ENCODE data around the gene PTPN1.

The PTPN1 gene

GRCh38 chr20:50498071-50498776 lies 12.0 kb upstream of the PTPN1 start:
- H2BK5ac ChIP-seq (ENCODE audit: low read length) = no peak overlapping the region
- H3K4me3 ChIP-seq (ENCODE audit: low read length in 2 of 2) = no peak overlapping the region
- H3K4me1 ChIP-seq (ENCODE audit: control insufficient read depth in 2 of 2, insufficient read depth in 1 of 2, low read depth in 1 of 2, low read length in 2 of 2) = peaks cover 0 to 2% of the 10 kb centered on the region in 2 donors
- no peak overlapping the region for H2BK15ac ChIP-seq (ENCODE audit: low read length)
- DNase-seq (ENCODE audit: low spot score) = no peak
- no peaks in the 10 kb centered on the region for H3K36me3 ChIP-seq (replicated peaks in 1 of 2; ENCODE audit: control insufficient read depth in 2 of 2, insufficient read depth in 2 of 2, low read length in 2 of 2)
- no peak overlapping the region for H4K91ac ChIP-seq (ENCODE audit: low read depth, low read length, poor library complexity)
- H3K4ac ChIP-seq (ENCODE audit: low read length) = no peak overlapping the region
- no peak overlapping the region for H3K27ac ChIP-seq (replicated peaks; ENCODE audit: low read length)
- no peak overlapping the region for H4K8ac ChIP-seq (ENCODE audit: low read depth, low read length)
- H2BK120ac ChIP-seq (ENCODE audit: low read depth, low read length) = no peak overlapping the region
- H3K4me2 ChIP-seq (ENCODE audit: insufficient read depth, low read length, poor library complexity, severe bottlenecking) = no peak overlapping the region
- H3K79me1 ChIP-seq (ENCODE audit: low read depth, low read length) = no peaks in the 10 kb centered on the region
- H2AFZ ChIP-seq (ENCODE audit: low read length) = no peak overlapping the region
- no peak overlapping the region for H3K9ac ChIP-seq (ENCODE audit: low read depth, low read length, poor library complexity)
- WGBS, 2 donors (ENCODE audit: extremely low coverage in 2 of 2, insufficient read length in 2 of 2, insufficient replicate concordance in 1 of 2) = no CpG with 5 or more reads among the region's 5 CpGs
- no peak overlapping the region for H2AK5ac ChIP-seq (ENCODE audit: low read depth, low read length)
- H3K18ac ChIP-seq (ENCODE audit: low read length) = no peak overlapping the region
- H3K27me3 ChIP-seq (ENCODE audit: control insufficient read depth in 3 of 3, insufficient read depth in 3 of 3, low read depth in 1 of 3, low read length in 3 of 3) = no peaks in the 10 kb centered on the region
- H3K23ac ChIP-seq (ENCODE audit: low read depth, low read length, poor library complexity) = no peak overlapping the region
- H3K14ac ChIP-seq (ENCODE audit: low read length) = no peak overlapping the region
- no peak overlapping the region for H2BK12ac ChIP-seq (ENCODE audit: low read length)
- no peaks in the 10 kb centered on the region for H3K9me3 ChIP-seq (replicated peaks in 1 of 2; ENCODE audit: control insufficient read depth in 2 of 2, insufficient read depth in 1 of 2, low read depth in 1 of 2, low read length in 2 of 2)

DNA sequence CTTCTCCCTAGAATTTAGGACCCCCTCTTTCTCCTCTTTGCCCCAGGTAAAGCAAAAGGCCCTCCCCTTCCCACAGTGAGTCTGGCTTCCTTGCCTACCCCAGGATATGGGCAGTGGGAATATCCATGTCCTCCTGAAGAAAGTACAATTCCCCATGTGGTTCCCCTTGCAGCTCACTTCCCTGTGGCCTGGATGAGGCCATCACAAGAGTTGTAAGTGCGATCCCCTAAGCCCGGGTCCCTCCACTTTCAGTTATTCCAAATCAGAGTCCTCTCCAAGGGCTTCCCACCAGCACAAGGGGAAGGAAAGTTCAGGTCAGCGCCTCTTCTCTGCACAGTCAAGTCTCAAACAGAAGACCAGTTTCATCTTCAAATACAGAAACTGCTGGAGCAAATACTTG lies 10.2 kb upstream of the PTPN1 start:
- Histone ChIP-seq H2BK5ac (ENCODE audit: low read length) (no peak overlapping the region), H3K4me3 (ENCODE audit: low read length in 2 of 2) (no peak overlapping the region), H3K14ac (ENCODE audit: low read length) (no peak overlapping the region), H4K91ac (ENCODE audit: low read depth, low read length, poor library complexity) (no peak overlapping the region), H3K27ac (replicated peaks; ENCODE audit: low read length) (no peak overlapping the region), H3K4me2 (ENCODE audit: insufficient read depth, low read length, poor library complexity, severe bottlenecking) (no peak overlapping the region), H2AK5ac (ENCODE audit: low read depth, low read length) (no peak overlapping the region), H3K18ac (ENCODE audit: low read length) (no peak overlapping the region), H2BK12ac (ENCODE audit: low read length) (no peak overlapping the region), H2BK120ac (ENCODE audit: low read depth, low read length) (no peak overlapping the region), H3K9ac (ENCODE audit: low read depth, low read length, poor library complexity) (no peak overlapping the region), H2BK15ac (ENCODE audit: low read length) (no peak overlapping the region), H3K79me1 (ENCODE audit: low read depth, low read length) (no peaks in the 10 kb centered on the region), H3K4ac (ENCODE audit: low read length) (no peak overlapping the region), H3K9me3 (replicated peaks in 1 of 2; ENCODE audit: control insufficient read depth in 2 of 2, insufficient read depth in 1 of 2, low read depth in 1 of 2, low read length in 2 of 2) (no peaks in the 10 kb centered on the region), H3K4me1 (ENCODE audit: control insufficient read depth in 2 of 2, insufficient read depth in 1 of 2, low read depth in 1 of 2, low read length in 2 of 2) (peaks cover 0 to 2% of the 10 kb centered on the region in 2 donors), H3K27me3 (ENCODE audit: control insufficient read depth in 3 of 3, insufficient read depth in 3 of 3, low read depth in 1 of 3, low read length in 3 of 3) (no peaks in the 10 kb centered on the region), H2AFZ (ENCODE audit: low read length) (peak overlapping the region; percentile 76), H4K8ac (ENCODE audit: low read depth, low read length) (no peak overlapping the region), H3K23ac (ENCODE audit: low read depth, low read length, poor library complexity) (no peak overlapping the region), H3K36me3 (replicated peaks in 1 of 2; ENCODE audit: control insufficient read depth in 2 of 2, insufficient read depth in 2 of 2, low read length in 2 of 2) (no peaks in the 10 kb centered on the region)
- no CpG with 5 or more reads among the region's 3 CpGs for WGBS, 2 donors (ENCODE audit: extremely low coverage in 2 of 2, insufficient read length in 2 of 2, insufficient replicate concordance in 1 of 2)
- no peak for DNase-seq (ENCODE audit: low spot score)

DNA sequence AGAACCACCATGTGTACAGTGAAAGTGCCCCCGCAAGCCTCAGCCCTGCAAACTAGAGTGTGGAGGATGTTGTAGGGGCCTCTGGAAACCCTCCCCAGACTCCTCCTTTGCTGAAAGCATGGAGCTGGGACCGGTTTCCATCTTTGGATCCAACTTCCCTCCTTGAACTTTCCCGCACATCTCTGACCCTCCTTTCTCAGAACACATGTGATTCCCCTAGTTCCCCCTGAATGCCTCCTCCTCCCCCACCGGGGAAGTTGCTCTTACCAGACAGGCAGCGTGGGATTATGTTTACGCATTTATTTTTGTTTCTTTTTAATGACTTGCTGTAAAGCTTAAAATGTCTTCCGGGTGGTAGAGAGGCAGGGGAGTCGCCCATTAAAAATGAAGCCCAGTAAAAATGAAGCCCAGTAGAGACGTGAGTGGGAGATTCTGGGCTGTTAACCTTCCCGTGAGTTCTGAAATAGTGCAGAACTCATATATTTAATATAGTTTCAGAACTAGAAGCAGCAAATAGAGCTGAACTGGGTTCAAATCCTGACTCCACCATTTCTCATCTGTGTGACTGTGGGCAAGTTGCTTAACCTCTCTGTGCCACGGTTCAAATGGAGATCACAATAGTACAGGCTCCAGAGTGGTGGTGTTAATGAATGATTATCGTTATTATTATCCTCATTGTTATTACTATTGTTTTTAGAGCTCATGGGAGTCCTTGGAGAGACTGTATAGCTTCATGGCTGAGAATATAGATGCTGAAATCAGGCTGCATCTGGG lies 8.0 kb upstream of the PTPN1 start:
- Histone ChIP-seq H2AFZ (ENCODE audit: low read length) (peak overlapping the region; percentile 66), H2BK120ac (ENCODE audit: low read depth, low read length) (no peak overlapping the region), H3K79me1 (ENCODE audit: low read depth, low read length) (no peaks in the 10 kb centered on the region), H3K36me3 (replicated peaks in 1 of 2; ENCODE audit: control insufficient read depth in 2 of 2, insufficient read depth in 2 of 2, low read length in 2 of 2) (no peaks in the 10 kb centered on the region), H3K4me2 (ENCODE audit: insufficient read depth, low read length, poor library complexity, severe bottlenecking) (no peak overlapping the region), H3K27ac (replicated peaks; ENCODE audit: low read length) (no peak overlapping the region), H2BK12ac (ENCODE audit: low read length) (no peak overlapping the region), H3K4me1 (ENCODE audit: control insufficient read depth in 2 of 2, insufficient read depth in 1 of 2, low read depth in 1 of 2, low read length in 2 of 2) (no peaks in the 10 kb centered on the region), H2BK5ac (ENCODE audit: low read length) (no peak overlapping the region), H3K14ac (ENCODE audit: low read length) (no peak overlapping the region), H2BK15ac (ENCODE audit: low read length) (no peak overlapping the region), H4K8ac (ENCODE audit: low read depth, low read length) (no peak overlapping the region), H3K9me3 (replicated peaks in 1 of 2; ENCODE audit: control insufficient read depth in 2 of 2, insufficient read depth in 1 of 2, low read depth in 1 of 2, low read length in 2 of 2) (no peaks in the 10 kb centered on the region), H3K23ac (ENCODE audit: low read depth, low read length, poor library complexity) (no peak overlapping the region), H3K18ac (ENCODE audit: low read length) (no peak overlapping the region), H3K4me3 (ENCODE audit: low read length in 2 of 2) (no peak overlapping the region), H3K27me3 (ENCODE audit: control insufficient read depth in 3 of 3, insufficient read depth in 3 of 3, low read depth in 1 of 3, low read length in 3 of 3) (no peaks in the 10 kb centered on the region), H3K9ac (ENCODE audit: low read depth, low read length, poor library complexity) (no peak overlapping the region), H3K4ac (ENCODE audit: low read length) (no peak overlapping the region), H2AK5ac (ENCODE audit: low read depth, low read length) (no peak overlapping the region), H4K91ac (ENCODE audit: low read depth, low read length, poor library complexity) (no peak overlapping the region)
- WGBS, 2 donors (ENCODE audit: extremely low coverage in 2 of 2, insufficient read length in 2 of 2, insufficient replicate concordance in 1 of 2) = no CpG with 5 or more reads among the region's 12 CpGs
- DNase-seq (ENCODE audit: low spot score) = no peak

DNA sequence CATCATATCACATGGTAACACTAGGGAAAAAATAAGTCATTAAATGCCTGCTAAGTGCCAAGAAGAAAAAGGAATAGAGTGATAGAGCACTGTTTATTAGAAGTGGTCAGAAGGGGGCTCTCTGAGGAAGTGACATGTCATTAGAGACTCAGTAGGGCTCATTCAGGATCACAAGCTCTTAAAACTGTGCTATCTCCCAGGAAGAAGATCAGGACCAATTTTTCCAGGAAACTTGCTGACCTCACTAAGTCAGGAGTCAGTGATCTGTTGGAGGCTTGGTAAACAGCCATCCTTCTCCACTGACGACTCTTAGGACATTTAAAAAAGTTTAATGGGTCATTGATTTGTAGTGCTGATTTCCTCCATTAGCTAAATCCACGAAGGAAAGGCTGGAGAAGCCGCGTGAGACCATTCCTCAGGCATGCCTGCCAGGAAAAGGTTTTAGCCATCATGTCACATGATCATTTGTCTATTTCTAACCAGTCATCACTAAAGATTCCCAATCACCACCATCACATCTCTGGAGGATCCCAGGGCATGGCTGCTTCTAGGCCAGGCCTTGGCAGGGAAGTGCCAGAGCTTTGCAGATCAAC lies 5.9 kb upstream of the PTPN1 start:
- no peak overlapping the region for H3K4me3 ChIP-seq (ENCODE audit: low read length in 2 of 2)
- no peak overlapping the region for H2BK120ac ChIP-seq (ENCODE audit: low read depth, low read length)
- peaks cover 2 to 4% of the 10 kb centered on the region in 2 donors for H3K4me1 ChIP-seq (ENCODE audit: control insufficient read depth in 2 of 2, insufficient read depth in 1 of 2, low read depth in 1 of 2, low read length in 2 of 2)
- no peak overlapping the region for H4K91ac ChIP-seq (ENCODE audit: low read depth, low read length, poor library complexity)
- H3K36me3 ChIP-seq (replicated peaks in 1 of 2; ENCODE audit: control insufficient read depth in 2 of 2, insufficient read depth in 2 of 2, low read length in 2 of 2) = no peaks in the 10 kb centered on the region
- H3K27ac ChIP-seq (replicated peaks; ENCODE audit: low read length) = no peak overlapping the region
- H3K18ac ChIP-seq (ENCODE audit: low read length) = no peak overlapping the region
- no peak overlapping the region for H3K23ac ChIP-seq (ENCODE audit: low read depth, low read length, poor library complexity)
- H4K8ac ChIP-seq (ENCODE audit: low read depth, low read length) = no peak overlapping the region
- H3K27me3 ChIP-seq (ENCODE audit: control insufficient read depth in 3 of 3, insufficient read depth in 3 of 3, low read depth in 1 of 3, low read length in 3 of 3) = no peaks in the 10 kb centered on the region
- no CpG with 5 or more reads among the region's 4 CpGs for WGBS, 2 donors (ENCODE audit: extremely low coverage in 2 of 2, insufficient read length in 2 of 2, insufficient replicate concordance in 1 of 2)
- H3K14ac ChIP-seq (ENCODE audit: low read length) = no peak overlapping the region
- no peak overlapping the region for H2BK12ac ChIP-seq (ENCODE audit: low read length)
- H3K9ac ChIP-seq (ENCODE audit: low read depth, low read length, poor library complexity) = no peak overlapping the region
- DNase-seq (ENCODE audit: low spot score) = no peak
- H2AFZ ChIP-seq (ENCODE audit: low read length) = no peak overlapping the region
- no peak overlapping the region for H2BK15ac ChIP-seq (ENCODE audit: low read length)
- no peaks in the 10 kb centered on the region for H3K9me3 ChIP-seq (replicated peaks in 1 of 2; ENCODE audit: control insufficient read depth in 2 of 2, insufficient read depth in 1 of 2, low read depth in 1 of 2, low read length in 2 of 2)
- H2BK5ac ChIP-seq (ENCODE audit: low read length) = no peak overlapping the region
- no peak overlapping the region for H2AK5ac ChIP-seq (ENCODE audit: low read depth, low read length)
- no peak overlapping the region for H3K4ac ChIP-seq (ENCODE audit: low read length)
- H3K79me1 ChIP-seq (ENCODE audit: low read depth, low read length) = no peaks in the 10 kb centered on the region
- no peak overlapping the region for H3K4me2 ChIP-seq (ENCODE audit: insufficient read depth, low read length, poor library complexity, severe bottlenecking)
